ENCODE results near the gene NOS1.
"Not testable (repeated sequence)": the region's sequence is repeated elsewhere in the genome, so short reads cannot be mapped to it uniquely, and the experiment has no call there.

The NOS1 gene

GRCh38 chr12:117227000-117227653 is 134.3 kb downstream of the NOS1 start:
- Histone ChIP-seq H3K36me3 (ENCODE audit: control insufficient read depth, insufficient read depth, low read length, severe bottlenecking) (no peaks in the 10 kb centered on the region), H3K9ac (ENCODE audit: low read length) (no peak overlapping the region), H3K4me3 (ENCODE audit: low read length) (no peak overlapping the region), H3K9me3 (ENCODE audit: control insufficient read depth, low read length) (no peaks in the 10 kb centered on the region), H3K4me1 (ENCODE audit: control insufficient read depth, insufficient read depth, low read length) (no peaks in the 10 kb centered on the region), H3K27me3 (replicated peaks; ENCODE audit: control insufficient read depth, insufficient read depth, low read length) (peaks cover 29% of the 10 kb centered on the region)
- DNase-seq (ENCODE audit: low read depth) = no peak

GRCh38 chr12:117226505-117226904 is 134.9 kb downstream of the NOS1 start:
- no peaks in the 10 kb centered on the region for H3K4me1 ChIP-seq (ENCODE audit: control insufficient read depth, insufficient read depth, low read length)

GRCh38 chr12:117225179-117225578 is 136.2 kb downstream of the NOS1 start:
- no peaks in the 10 kb centered on the region for H3K9me3 ChIP-seq (ENCODE audit: control insufficient read depth, low read length)
- no peak for DNase-seq (ENCODE audit: low read depth)
- no peaks in the 10 kb centered on the region for H3K36me3 ChIP-seq (ENCODE audit: control insufficient read depth, insufficient read depth, low read length, severe bottlenecking)
- H3K4me3 ChIP-seq (ENCODE audit: low read length) = no peak overlapping the region
- no peaks in the 10 kb centered on the region for H3K4me1 ChIP-seq (ENCODE audit: control insufficient read depth, insufficient read depth, low read length)
- H3K9ac ChIP-seq (ENCODE audit: low read length) = no peak overlapping the region
- peaks cover 17% of the 10 kb centered on the region for H3K27me3 ChIP-seq (replicated peaks; ENCODE audit: control insufficient read depth, insufficient read depth, low read length)

More at GRCh38 chr12:117226505-117226904, 134.9 kb downstream of the NOS1 start:
- H3K4me3 ChIP-seq (ENCODE audit: low read length) = no peak overlapping the region
- DNase-seq (ENCODE audit: low read depth) = no peak
- peaks cover 23% of the 10 kb centered on the region for H3K27me3 ChIP-seq (replicated peaks; ENCODE audit: control insufficient read depth, insufficient read depth, low read length)
- H3K9ac ChIP-seq (ENCODE audit: low read length) = no peak overlapping the region
- no peaks in the 10 kb centered on the region for H3K36me3 ChIP-seq (ENCODE audit: control insufficient read depth, insufficient read depth, low read length, severe bottlenecking)
- no peaks in the 10 kb centered on the region for H3K9me3 ChIP-seq (ENCODE audit: control insufficient read depth, low read length)

GRCh38 chr12:117220947-117221346 is 140.5 kb downstream of the NOS1 start:
- H3K27me3 ChIP-seq (replicated peaks; ENCODE audit: control insufficient read depth, insufficient read depth, low read length) = peaks cover 25% of the 10 kb centered on the region
- not testable (repeated sequence) for H3K9ac ChIP-seq (ENCODE audit: low read length); H3K36me3 ChIP-seq (ENCODE audit: control insufficient read depth, insufficient read depth, low read length, severe bottlenecking); DNase-seq (ENCODE audit: low read depth); H3K4me1 ChIP-seq (ENCODE audit: control insufficient read depth, insufficient read depth, low read length); H3K4me3 ChIP-seq (ENCODE audit: low read length); H3K9me3 ChIP-seq (ENCODE audit: control insufficient read depth, low read length)

GRCh38 chr12:117218149-117218548 is 143.3 kb downstream of the NOS1 start:
- Histone ChIP-seq H3K9me3 (ENCODE audit: control insufficient read depth, low read length) (no peaks in the 10 kb centered on the region), H3K4me3 (ENCODE audit: low read length) (no peak overlapping the region), H3K36me3 (ENCODE audit: control insufficient read depth, insufficient read depth, low read length, severe bottlenecking) (no peaks in the 10 kb centered on the region), H3K27me3 (replicated peaks; ENCODE audit: control insufficient read depth, insufficient read depth, low read length) (peaks cover 44% of the 10 kb centered on the region), H3K4me1 (ENCODE audit: control insufficient read depth, insufficient read depth, low read length) (no peaks in the 10 kb centered on the region), H3K9ac (ENCODE audit: low read length) (no peak overlapping the region)
- DNase-seq (ENCODE audit: low read depth) = no peak

GRCh38 chr12:117216686-117217085 is 144.7 kb downstream of the NOS1 start:
- no peaks in the 10 kb centered on the region for H3K9me3 ChIP-seq (ENCODE audit: control insufficient read depth, low read length)
- no peak for DNase-seq (ENCODE audit: low read depth)
- no peak overlapping the region for H3K9ac ChIP-seq (ENCODE audit: low read length)
- peaks cover 44% of the 10 kb centered on the region for H3K27me3 ChIP-seq (replicated peaks; ENCODE audit: control insufficient read depth, insufficient read depth, low read length)
- no peaks in the 10 kb centered on the region for H3K36me3 ChIP-seq (ENCODE audit: control insufficient read depth, insufficient read depth, low read length, severe bottlenecking)
- no peak overlapping the region for H3K4me3 ChIP-seq (ENCODE audit: low read length)
- H3K4me1 ChIP-seq (ENCODE audit: control insufficient read depth, insufficient read depth, low read length) = no peaks in the 10 kb centered on the region

- H3K9me3 ChIP-seq (ENCODE audit: control insufficient read depth, low read length) = no peaks in the 10 kb centered on the region
- H3K27me3 ChIP-seq (replicated peaks; ENCODE audit: control insufficient read depth, insufficient read depth, low read length) = peaks cover 45% of the 10 kb centered on the region
Measured at GRCh38 chr12:117214797-117215196, 146.6 kb downstream of the NOS1 start.

GRCh38 chr12:117213295-117213808 is 148.1 kb downstream of the NOS1 start:
- Histone ChIP-seq H3K36me3 (ENCODE audit: control insufficient read depth, insufficient read depth, low read length, severe bottlenecking) (no peaks in the 10 kb centered on the region), H3K4me1 (ENCODE audit: control insufficient read depth, insufficient read depth, low read length) (no peaks in the 10 kb centered on the region), H3K9me3 (ENCODE audit: control insufficient read depth, low read length) (no peaks in the 10 kb centered on the region), H3K27me3 (replicated peaks; ENCODE audit: control insufficient read depth, insufficient read depth, low read length) (peaks cover 48% of the 10 kb centered on the region), H3K9ac (ENCODE audit: low read length) (no peak overlapping the region), H3K4me3 (ENCODE audit: low read length) (no peak overlapping the region)
- DNase-seq (ENCODE audit: low read depth) = no peak

More at GRCh38 chr12:117214797-117215196, 146.6 kb downstream of the NOS1 start:
- no peak for DNase-seq (ENCODE audit: low read depth)
- no peak overlapping the region for H3K4me3 ChIP-seq (ENCODE audit: low read length)
- H3K36me3 ChIP-seq (ENCODE audit: control insufficient read depth, insufficient read depth, low read length, severe bottlenecking) = no peaks in the 10 kb centered on the region
- H3K4me1 ChIP-seq (ENCODE audit: control insufficient read depth, insufficient read depth, low read length) = no peaks in the 10 kb centered on the region
- H3K9ac ChIP-seq (ENCODE audit: low read length) = no peak overlapping the region

GRCh38 chr12:117212563-117213190 is 148.7 kb downstream of the NOS1 start:
- Histone ChIP-seq H3K4me1 (ENCODE audit: control insufficient read depth, insufficient read depth, low read length) (no peaks in the 10 kb centered on the region), H3K4me3 (ENCODE audit: low read length) (no peak overlapping the region), H3K27me3 (replicated peaks; ENCODE audit: control insufficient read depth, insufficient read depth, low read length) (peaks cover 51% of the 10 kb centered on the region), H3K36me3 (ENCODE audit: control insufficient read depth, insufficient read depth, low read length, severe bottlenecking) (no peaks in the 10 kb centered on the region), H3K9ac (ENCODE audit: low read length) (no peak overlapping the region), H3K9me3 (ENCODE audit: control insufficient read depth, low read length) (no peaks in the 10 kb centered on the region)
- peak; percentile 93 for DNase-seq (ENCODE audit: low read depth)

GRCh38 chr12:117210266-117210918 is 151.0 kb downstream of the NOS1 start:
- no peak for DNase-seq (ENCODE audit: low read depth)
- no peaks in the 10 kb centered on the region for H3K4me1 ChIP-seq (ENCODE audit: control insufficient read depth, insufficient read depth, low read length)
- no peak overlapping the region for H3K4me3 ChIP-seq (ENCODE audit: low read length)
- peaks cover 48% of the 10 kb centered on the region for H3K27me3 ChIP-seq (replicated peaks; ENCODE audit: control insufficient read depth, insufficient read depth, low read length)
- no peaks in the 10 kb centered on the region for H3K36me3 ChIP-seq (ENCODE audit: control insufficient read depth, insufficient read depth, low read length, severe bottlenecking)
- H3K9ac ChIP-seq (ENCODE audit: low read length) = no peak overlapping the region
- H3K9me3 ChIP-seq (ENCODE audit: control insufficient read depth, low read length) = no peaks in the 10 kb centered on the region

- H3K36me3 ChIP-seq (ENCODE audit: control insufficient read depth, insufficient read depth, low read length, severe bottlenecking) = no peaks in the 10 kb centered on the region
- H3K4me1 ChIP-seq (ENCODE audit: control insufficient read depth, insufficient read depth, low read length) = no peaks in the 10 kb centered on the region
- H3K9ac ChIP-seq (ENCODE audit: low read length) = no peak overlapping the region
- no peak for DNase-seq (ENCODE audit: low read depth)
- H3K27me3 ChIP-seq (replicated peaks; ENCODE audit: control insufficient read depth, insufficient read depth, low read length) = peaks cover 42% of the 10 kb centered on the region
- H3K9me3 ChIP-seq (ENCODE audit: control insufficient read depth, low read length) = no peaks in the 10 kb centered on the region
- no peak overlapping the region for H3K4me3 ChIP-seq (ENCODE audit: low read length)
Measured at GRCh38 chr12:117209626-117210025, 151.8 kb downstream of the NOS1 start.

All from adipocyte (in vitro differentiated cells).